NCI-H187 treated with DMSO at 0.1 percent for 48 hours (cell line): Measurements from ENCODE around the gene IGFN1.

ENCODE experiments used
- DNase-seq: peaks from one replicate; lab custom pipeline; 2025; lab: John Stamatoyannopoulos, UW

IGFN1 gene

DNA sequence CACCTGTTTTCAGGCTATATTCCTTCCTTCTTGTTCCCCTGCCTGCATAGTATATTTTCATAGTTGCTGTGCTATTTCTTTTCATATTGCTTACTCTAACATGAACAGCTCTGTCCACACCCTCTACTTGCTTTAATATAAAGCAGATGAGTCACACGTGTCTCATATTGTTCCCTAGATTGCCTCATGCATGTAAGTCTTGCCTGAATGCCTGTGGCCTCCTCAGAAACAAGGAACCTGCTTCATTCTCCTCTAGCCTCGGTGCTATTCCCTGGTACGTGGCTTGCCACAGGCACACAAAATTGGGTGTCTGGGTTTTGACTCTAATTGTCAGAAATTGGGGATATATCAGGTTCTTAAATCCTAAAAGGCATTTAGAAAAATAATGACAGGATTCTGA lies 76.2 kb downstream of the IGFN1 start:
- no peak for DNase-seq

DNA sequence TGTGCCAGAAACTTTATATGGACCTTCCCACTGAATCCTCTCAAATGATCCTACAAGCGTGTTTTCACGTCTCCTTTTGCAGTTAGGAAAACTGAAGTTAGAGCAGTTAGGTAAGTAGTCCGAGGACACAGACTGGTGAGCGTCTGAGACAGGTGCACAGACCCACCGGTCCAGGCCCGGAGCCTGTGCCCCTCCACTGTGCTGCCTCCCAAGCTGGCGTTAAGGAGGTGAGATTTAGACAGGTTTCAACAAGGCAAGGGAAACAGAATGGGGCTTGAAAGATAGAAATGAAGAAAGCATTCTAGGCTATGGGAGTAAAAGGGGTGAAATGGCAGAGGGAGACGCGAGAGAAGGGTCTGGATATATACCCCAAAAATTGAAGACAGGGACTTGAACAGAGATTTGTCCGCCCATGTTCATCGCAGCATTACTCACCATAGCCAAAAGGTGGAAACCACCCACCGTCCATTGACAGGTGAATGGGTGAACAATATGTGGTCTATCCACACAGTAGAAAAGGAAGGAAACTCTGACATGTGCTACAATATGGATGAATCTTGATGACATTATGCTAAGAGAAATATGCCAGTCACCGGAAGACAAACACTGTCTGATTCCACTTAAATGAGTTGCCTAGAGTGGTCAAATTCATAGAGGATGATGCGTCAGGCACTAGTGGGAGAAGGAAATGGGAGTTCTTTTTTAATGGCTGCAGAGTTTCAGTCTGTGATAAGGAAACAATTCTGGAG lies 77.0 kb downstream of the IGFN1 start:
- no peak for DNase-seq

DNA sequence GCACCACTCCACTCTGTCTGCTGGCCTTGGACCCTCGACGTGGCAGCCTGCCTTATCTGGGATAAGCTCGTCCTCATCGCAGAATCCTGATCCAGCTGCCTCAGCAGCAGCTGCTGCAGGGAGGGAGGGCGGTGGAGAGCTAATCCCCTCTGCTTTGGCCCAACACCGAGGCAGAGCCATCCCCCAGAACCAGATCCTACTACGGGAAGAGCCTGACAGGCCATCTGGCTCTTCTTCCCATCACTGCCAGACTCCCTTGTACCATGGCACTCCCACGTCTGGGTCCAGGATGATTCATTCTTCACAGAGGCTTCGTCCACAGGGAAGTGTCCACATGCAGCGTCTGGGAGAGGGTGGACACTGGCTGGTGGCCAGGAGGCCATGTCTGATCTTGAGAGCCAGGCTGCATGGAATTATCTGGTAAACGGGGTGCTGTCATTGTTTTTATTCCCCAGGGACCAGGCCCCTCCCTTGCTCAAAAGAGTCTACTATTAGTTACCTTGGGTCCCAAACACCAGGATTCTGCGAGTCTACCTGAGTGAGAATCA lies 78.1 kb downstream of the IGFN1 start:
- no peak for DNase-seq

DNA sequence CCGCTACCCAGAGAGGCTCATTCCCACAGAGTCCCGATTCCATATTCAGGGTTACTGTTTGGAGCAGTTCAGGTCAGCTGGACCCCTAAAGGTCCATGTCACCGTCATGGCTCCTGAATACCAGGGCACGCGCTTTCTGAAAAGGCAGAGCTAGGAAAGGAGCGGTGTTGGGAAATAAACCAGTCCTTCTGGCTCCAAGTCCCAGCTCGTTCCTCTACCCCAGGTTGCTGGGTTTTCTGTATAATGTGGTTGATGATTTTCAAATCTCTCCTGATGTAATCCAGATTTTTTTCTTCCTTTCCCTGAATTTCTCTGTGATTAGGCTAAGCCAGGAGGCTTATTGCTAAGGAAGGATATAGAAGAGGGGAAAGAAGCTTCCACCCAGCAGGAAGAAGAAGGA lies 78.7 kb downstream of the IGFN1 start:
- DNase-seq = no peak

- DNase-seq = no peak
Observed at GRCh38 chr1:201269900-201270410, 79.3 kb downstream of the IGFN1 start.

DNA sequence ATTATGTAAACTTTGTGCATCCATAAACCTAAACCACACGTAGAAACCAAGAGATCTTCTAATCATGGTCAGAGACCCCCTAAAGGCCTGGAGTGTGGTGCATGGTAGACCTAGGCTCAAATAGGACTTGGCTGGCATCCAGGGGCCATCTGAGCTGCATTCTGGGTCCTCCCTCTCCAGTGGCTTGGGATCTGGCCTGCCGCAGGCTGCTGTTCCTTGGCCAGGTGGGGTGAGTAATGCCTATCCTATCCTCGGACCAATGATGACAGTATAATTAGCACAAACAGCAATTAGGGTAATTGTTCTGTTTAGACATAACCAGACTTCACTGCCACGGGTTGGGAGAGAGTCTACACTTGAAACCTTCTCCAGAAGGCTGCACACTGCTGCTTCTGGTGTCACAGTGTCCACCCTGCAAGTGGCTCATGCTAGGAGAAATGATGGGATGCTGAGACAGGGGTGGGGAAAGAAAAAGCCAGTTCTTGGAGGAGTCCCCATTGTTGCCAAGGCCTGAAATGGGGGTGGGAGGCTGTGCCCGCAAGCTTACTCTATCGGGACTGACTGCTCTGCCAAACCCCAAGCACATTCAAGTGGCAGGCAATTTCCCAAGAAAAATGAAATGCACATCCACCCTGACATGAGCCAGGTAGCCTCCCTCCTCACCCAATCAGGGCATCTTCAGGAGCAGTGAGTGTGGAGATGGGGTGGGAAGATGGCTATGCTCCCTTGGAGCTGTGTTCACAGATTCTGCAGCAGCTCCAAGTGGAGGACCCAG lies 80.2 kb downstream of the IGFN1 start:
- DNase-seq = no peak

DNA sequence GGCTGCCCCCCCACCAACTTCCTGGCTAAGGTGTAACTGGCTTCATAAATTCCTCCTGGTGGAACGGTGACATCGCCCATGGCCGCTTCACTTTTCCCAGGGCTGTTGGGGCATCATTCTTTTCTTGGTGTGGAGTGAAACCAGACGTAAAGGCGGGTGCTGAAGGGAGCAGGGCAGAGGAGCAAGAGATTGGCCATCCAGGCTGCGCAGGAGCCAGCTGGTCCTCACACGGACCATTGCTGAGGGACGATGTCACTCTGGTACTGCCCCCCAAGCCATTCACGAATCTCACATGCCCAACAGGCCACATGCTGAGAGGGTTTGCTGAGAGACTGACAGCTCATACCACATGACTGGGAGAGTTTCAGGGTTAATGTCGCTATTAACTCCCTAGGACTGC lies 82.2 kb downstream of the IGFN1 start:
- DNase-seq = no peak

DNA sequence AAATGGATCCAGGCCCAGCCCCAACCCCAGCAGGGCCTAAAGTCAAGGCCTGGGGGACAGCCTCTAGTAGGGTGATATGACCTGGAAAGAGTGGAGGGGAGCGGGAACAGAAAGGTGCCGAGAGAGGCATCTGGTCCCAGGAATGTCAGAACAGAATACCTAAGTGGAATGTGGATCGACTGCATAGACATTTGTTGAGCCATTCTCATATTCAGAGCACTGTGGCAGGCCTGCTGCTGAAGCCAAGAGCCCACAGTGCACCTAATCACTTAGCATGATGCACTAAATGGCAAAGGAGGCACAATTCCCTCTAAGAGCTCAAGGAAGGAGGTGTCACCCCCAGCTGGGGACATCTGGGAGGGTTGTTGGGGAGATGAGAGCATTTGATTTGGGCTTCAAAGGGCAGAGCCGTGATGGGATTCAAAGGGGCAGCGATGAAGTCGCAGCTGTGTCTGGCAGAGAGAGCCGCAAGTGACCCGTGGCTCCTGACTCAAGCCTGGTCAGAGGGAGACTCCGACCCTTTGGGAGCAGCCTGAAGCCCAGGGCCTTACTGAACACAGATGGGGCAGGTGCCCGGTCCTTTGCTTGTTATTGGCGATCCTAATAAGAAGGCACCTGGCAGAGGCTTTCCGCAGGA lies 84.1 kb downstream of the IGFN1 start:
- DNase-seq = no peak

DNA sequence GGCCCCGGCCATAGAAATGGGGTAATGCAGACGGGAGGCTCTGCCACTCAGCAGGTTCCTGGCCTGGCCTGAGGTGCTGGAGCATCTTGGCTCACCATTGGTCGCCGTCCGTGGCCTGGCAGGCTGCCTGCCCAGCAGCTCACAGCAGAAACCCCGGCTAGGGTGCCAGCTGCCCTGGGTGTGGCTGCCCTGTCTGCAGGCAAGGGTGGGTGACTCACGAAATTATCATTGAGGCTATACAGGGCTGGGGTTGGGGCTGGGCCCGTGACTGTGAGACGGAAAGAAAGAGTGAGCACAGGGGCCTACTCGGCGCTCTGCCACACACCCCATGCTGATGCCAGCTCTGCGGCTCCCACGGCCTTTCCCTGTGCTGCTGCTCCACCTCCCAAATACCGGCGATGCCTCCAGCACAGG lies 84.6 kb downstream of the IGFN1 start:
- DNase-seq = no peak

- DNase-seq = no peak
Observed at GRCh38 chr1:201276891-201277290, 86.3 kb downstream of the IGFN1 start.

GRCh38 chr1:201277441-201277840 lies 86.8 kb downstream of the IGFN1 start:
- DNase-seq = no peak
